ENCODE data around the gene FKBP14.

DNA sequence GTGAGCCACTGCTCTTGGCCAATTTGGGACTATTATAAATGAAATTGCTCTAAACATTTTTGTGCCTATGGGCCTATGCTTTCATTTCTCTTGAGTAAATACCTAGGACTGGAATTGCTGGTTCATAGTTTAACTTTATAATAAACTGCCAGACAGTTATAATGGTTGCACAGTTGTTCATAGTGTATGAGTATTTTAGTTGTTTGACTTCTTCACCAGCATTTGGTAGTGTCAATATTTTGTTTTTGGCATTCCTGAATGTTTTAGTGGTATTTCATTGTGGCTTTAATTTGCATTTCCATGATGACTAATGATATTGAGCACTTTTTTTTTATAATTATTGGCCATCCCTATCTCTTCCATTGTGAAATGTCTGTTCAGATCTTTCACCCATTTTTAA, 31.2 kb upstream of the FKBP14 start:
- TF ChIP-seq, protein P1, sequence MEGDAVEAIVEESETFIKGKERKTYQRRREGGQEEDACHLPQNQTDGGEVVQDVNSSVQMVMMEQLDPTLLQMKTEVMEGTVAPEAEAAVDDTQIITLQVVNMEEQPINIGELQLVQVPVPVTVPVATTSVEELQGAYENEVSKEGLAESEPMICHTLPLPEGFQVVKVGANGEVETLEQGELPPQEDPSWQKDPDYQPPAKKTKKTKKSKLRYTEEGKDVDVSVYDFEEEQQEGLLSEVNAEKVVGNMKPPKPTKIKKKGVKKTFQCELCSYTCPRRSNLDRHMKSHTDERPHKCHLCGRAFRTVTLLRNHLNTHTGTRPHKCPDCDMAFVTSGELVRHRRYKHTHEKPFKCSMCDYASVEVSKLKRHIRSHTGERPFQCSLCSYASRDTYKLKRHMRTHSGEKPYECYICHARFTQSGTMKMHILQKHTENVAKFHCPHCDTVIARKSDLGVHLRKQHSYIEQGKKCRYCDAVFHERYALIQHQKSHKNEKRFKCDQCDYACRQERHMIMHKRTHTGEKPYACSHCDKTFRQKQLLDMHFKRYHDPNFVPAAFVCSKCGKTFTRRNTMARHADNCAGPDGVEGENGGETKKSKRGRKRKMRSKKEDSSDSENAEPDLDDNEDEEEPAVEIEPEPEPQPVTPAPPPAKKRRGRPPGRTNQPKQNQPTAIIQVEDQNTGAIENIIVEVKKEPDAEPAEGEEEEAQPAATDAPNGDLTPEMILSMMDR (IDR thresholded peaks at IDR 0.05): no peak
- TF ChIP-seq POLR2A (IDR thresholded peaks at IDR 0.05): no peak

Data from adrenal gland (tissue), 5 donors.